CD4-positive, alpha-beta T cell treated with Interleukin-6 for 4 hours (primary cell): Measurements from ENCODE around the gene TPPP.
"Not testable (repeated sequence)": the region's sequence is repeated elsewhere in the genome, so short reads cannot be mapped to it uniquely, and the experiment has no call there.

ENCODE experiments used
- DNase-seq: peaks from one replicate; pipeline ENCODE4 v3.0.0-alpha.2; 2020; ENCODE audit warnings: mixed read lengths

Gene TPPP

DNA sequence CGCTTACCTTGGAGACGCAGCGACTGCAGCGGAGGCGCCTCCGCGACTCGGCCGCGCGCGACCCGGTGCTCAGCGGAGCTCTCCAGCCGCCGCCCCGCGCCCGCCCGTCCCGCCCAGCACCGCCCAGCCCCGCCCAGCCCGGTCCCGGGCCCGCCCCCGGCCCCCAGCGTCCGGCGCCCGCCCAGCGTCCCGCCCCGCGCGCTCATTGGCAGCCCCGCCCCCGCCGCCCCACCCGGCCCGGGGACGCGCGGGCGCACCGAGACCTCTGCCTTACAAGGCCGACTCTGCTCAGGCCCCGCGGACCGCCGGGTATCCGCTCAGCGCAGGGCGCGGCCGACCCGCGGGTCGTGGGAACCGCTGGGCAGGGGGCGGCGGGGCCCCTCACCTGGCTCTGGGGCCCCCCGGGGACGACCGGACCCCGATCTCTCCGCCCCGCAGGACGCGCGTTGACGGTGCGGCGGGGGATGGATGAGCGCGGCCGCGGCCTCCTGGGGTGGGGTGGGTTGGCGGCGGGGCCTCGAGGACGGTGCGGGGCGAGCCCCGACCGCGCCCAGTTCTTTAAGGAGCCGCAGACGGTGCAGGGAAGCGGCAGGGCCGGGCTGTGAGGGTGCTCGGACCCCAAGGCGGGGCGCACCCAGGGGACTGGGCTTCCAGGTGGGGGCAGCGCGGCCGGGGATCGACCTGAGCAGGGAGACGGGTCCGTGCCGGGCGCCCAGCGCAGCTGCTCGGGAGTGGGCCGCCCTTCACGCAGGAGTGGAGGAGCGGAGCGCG is at the start of gene TPPP:
TPPP (minus strand) TSS at position 82 of the 771 bp plus-strand sequence. CDS start 15,292 bp downstream, outside the sequence.
- peak; percentile 89 for DNase-seq

DNA sequence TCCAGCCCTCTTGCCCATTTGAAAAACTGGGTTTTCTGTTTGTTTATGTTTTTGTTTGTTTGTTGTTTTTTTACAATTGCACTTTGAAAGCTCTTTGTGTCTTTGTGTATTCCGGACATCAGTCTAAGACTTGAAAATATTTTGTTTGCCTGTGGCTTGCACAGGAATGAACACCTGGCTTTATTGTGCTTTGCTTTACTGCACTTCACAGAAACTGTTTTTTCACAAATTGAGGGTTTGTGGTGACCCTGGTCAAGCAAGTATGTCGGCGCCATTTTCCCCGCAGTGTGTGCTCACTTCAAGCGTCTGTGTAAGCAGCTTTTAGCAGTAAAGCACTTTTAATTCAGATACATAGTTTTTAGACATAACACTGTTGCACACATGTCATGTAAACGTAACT is 49.1 kb upstream of the TPPP start:
- DNase-seq, result not testable (repeated sequence)

DNA sequence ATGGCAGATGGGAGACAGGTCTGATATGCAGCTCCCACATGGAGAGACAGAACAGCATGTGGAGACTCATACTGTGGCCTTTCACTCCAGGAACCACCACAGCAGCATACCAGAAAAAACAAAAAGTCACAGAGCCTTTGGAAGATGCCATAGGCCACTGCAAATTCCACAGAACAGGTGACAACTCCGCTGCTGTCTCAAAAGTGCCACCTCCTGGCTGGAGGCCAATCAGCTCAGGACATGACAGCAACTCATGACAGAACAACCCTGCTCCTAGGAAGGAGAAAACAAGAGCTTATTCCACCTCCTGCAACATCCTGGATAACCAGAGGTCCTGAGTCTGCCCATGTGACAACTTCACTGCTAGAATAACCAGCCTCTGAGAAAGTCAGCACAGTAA is 41.0 kb upstream of the TPPP start:
- DNase-seq, result not testable (repeated sequence)

GRCh38 chr5:732754-733454 is 39.8 kb upstream of the TPPP start:
- not testable (repeated sequence) for DNase-seq

DNA sequence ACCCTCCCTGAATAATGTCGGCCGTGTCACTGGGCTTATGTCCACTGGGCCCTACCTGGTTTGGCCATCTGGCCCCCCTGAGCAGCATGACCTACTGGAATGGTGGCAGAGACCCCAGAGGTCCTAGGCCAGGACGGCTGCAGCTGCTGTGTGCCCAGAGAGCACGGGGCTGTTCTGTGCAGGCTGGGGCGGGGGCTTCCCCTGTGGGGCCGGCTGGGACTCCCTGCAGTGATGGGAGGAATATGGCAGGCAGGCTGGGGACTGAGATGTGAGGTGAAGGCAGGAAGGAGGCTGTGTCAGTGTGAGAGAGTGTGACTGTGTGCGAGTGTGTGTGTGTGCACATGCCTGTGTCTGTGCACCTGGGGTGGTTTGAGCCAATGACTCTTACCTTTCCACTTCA is 36.1 kb upstream of the TPPP start:
- DNase-seq, result not testable (repeated sequence)

DNA sequence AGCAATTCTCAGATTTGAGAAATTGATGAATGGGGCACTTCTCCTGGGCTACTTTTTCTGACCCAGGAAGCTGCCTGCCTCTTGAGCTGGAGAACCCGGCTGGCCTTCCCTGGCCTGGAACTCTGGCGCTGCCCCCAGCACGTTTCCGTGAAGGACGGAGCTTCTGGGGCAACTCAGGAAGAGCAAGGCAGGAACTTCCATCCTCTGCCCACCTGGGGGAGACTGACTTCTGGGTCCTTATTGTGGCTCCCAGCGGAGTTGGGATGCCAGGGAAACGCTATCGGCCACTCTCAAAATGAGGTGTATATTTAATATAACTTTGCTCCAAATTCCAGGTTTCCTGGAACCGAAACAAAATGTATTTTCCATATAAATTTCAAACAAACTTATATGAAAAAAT is 33.9 kb upstream of the TPPP start:
- DNase-seq, result not testable (repeated sequence)

GRCh38 chr5:723865-724264 is 30.7 kb upstream of the TPPP start:
- not testable (repeated sequence) for DNase-seq

DNA sequence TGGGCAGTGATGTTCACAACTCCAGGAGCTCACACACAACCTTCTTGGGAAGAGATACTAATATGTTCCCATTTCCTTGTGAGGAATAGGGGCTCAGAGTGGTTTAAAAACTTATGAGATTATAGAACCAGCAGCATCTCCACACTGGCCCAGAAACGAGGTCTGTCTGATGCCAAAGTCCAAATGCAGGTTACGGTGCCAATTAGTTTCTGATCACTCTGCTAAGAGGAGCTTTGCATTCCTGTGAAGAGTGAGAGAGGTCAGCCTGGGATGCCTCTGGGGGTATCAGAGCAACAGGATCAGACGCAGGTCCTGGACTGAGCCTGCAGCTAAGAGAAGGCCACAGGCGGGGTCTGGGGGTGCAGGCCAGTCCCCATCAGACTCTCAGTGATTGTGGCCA is 30.2 kb upstream of the TPPP start:
- DNase-seq, result not testable (repeated sequence)

DNA sequence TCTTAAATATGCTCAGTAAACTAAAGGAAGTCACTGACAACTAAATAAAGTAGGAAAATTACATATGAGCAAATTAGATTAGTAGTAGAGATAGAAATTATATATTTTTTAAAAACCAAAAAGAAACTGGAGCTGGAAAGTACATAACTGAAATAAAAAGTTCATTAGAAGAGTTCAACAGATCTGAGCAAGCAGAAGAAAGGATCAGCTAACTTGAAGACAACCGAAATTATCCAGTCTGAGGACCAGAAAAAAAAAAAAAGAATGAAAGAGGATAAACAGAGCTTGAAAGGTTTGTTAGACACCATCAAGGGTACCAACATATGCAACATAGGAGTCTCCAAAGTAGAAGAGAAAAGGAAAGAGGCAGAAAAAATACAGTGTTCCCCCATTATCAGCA is 26.2 kb upstream of the TPPP start:
- DNase-seq, result not testable (repeated sequence)

- no peak for DNase-seq
Observed at GRCh38 chr5:717143-717542, 24.0 kb upstream of the TPPP start.

- DNase-seq, result not testable (repeated sequence)
Observed at GRCh38 chr5:716740-717139, 23.6 kb upstream of the TPPP start.

DNA sequence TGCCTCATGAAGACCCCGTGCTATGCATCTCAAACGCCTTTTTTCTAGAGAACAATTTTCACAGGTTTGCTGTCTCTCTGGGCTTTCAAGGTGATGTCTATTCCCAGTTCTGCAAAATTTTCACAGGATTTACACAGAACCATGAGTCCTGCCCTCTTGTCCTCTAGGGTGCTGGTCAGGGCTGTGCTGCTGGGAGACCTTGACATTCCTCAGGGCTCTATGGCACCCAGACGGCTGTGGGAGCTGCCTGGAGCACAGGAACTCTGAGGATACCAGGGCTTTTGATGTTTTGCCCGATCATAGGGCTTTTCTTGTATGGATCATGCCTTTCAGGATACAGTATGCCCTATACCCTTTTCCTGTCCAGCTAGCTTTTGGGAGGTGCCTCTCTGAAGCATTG is 22.5 kb upstream of the TPPP start:
- not testable (repeated sequence) for DNase-seq

DNA sequence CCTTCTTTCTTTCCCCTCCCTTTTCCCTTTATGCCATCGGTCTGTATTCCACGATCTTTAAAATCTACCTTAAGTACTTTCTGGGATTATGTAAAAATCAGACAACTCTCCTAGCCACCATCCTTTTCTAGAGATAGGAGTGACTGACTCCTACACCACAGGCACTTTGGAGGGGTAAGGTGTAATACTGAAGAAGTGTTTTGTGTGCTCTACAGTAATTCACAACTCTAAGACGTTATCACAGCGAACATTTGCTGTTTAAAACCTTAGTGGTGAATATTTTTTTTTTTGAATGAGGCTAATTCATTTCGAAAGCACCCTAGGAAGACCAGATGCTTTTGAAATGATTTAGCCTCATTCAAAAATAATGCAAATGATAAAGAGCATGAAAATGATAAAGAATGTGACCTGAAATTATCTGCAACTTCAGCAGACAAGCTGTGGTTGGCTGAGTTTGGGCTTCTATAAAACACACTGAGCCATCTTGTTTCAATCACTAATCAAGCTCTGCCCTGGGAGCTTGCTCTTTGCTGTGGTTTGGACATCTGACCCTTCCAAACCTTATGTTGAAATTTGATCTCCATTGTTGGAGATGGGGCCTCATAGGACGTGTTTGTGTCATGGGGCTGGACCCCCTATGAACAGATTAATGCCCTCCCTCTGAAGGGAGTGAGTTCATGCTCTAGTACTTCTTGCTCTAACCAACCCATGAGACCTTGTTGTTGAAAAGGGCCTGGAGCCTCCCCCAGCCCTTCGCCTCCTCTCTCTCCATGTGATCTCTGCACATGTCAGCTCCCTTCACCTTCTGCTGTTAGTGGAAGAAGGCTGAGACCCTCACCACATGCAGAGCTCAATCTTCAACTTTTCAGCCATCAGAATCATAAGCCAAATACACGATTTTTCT is 21.3 kb upstream of the TPPP start:
- not testable (repeated sequence) for DNase-seq

GRCh38 chr5:713686-714085 is 20.5 kb upstream of the TPPP start:
- DNase-seq, result not testable (repeated sequence)

DNA sequence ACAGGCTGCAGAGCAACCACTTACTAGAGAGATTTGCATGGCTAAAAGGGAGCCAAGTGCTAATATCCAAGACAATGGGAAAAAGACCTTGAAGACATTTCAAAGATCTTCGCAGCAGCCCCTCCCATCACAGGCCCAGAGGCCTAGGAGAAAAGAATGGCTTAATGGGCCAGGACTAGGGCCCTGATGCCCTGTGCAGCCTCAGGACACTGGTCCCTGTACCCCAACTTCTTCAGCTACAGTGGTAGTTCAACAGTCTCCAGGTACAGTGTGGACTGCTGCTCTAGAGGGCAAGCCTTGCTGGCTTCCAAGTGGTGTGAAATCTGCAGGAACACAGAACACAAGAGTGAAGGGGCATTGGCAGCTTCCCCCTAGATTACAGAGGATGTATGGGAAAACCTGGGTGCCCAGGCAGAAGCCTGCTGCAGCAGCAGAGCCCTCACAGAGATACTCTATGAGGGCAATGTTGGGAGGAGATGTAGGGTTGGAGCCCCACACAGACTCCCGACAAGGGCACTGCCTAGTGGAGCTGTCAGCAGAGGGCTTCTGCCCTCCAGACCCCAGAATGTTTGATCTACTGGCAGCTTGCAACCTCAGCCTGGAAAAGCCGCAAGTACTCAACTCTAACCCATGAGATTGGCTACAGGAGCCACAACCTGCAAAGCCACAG is 15.8 kb upstream of the TPPP start:
- DNase-seq, result not testable (repeated sequence)

- DNase-seq, result not testable (repeated sequence)
Observed at GRCh38 chr5:708374-708773, 15.2 kb upstream of the TPPP start.

- DNase-seq, result not testable (repeated sequence)
Observed at GRCh38 chr5:706127-706526, 13.0 kb upstream of the TPPP start.

GRCh38 chr5:696753-697702 is 3.9 kb upstream of the TPPP start:
- DNase-seq, result not testable (repeated sequence)

DNA sequence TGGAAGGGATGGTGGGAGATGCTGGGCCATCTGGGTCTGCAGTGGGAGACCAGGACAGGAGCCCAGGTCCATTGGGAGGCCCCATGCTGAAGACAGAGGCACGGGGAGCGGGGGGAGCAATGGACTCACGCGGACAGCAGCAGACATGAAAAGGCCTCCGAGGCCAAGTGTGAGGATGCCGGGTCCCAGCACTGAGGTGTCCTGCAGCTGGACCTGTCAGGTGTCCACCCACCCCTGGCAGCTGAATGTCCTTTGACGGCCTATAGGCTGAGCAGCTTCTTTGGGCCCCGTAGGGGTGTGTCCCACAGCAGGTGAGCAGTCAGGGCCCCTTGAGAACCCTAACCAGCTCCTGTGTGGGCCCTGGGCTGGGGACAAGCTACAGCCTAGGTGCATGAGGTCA is 3.0 kb upstream of the TPPP start:
- DNase-seq, result not testable (repeated sequence)

DNA sequence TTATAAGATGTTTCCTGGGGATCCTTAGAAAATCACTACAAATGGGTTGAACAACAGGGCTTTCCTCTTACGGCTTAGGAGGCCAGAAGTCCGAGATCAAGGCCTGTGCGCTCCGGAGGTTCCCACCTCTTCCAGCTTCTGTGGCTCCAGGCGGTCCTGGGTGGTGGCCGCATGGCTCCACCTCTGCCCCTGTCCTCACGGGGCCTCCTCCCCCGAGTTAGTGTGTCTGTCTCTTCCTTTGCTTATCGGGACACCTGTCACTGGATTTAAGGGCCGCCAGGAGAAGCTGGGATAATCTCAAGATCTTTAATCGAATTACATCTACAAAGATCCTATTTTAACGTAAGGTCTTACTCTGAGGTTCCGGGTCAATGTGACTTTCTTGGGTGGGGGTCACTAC is 2.3 kb upstream of the TPPP start:
- not testable (repeated sequence) for DNase-seq

DNA sequence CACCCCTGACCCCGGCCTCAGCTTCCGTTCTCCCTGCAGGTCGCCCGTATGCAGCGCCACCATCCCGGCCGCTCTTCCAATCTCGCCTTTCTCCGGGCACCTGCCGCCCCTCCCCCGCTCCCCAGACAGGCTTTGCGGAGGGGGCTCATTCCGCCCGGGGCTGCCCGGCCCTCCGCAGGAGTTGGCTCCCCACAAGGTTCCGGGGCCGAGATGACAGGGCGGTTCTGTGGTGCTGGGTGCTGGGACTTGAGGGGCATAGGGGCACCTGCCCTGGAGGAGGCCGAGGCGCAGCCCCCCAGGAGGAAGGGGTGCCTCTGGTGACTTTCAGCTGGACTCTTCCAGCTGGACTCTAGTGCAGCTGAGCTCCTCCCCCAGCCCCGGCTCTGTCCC is 885 bp upstream of the TPPP start:
- DNase-seq, result peak; percentile 19
